ENCODE data around the gene RPP38.

RPP38 gene, protein sequence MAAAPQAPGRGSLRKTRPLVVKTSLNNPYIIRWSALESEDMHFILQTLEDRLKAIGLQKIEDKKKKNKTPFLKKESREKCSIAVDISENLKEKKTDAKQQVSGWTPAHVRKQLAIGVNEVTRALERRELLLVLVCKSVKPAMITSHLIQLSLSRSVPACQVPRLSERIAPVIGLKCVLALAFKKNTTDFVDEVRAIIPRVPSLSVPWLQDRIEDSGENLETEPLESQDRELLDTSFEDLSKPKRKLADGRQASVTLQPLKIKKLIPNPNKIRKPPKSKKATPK

DNA sequence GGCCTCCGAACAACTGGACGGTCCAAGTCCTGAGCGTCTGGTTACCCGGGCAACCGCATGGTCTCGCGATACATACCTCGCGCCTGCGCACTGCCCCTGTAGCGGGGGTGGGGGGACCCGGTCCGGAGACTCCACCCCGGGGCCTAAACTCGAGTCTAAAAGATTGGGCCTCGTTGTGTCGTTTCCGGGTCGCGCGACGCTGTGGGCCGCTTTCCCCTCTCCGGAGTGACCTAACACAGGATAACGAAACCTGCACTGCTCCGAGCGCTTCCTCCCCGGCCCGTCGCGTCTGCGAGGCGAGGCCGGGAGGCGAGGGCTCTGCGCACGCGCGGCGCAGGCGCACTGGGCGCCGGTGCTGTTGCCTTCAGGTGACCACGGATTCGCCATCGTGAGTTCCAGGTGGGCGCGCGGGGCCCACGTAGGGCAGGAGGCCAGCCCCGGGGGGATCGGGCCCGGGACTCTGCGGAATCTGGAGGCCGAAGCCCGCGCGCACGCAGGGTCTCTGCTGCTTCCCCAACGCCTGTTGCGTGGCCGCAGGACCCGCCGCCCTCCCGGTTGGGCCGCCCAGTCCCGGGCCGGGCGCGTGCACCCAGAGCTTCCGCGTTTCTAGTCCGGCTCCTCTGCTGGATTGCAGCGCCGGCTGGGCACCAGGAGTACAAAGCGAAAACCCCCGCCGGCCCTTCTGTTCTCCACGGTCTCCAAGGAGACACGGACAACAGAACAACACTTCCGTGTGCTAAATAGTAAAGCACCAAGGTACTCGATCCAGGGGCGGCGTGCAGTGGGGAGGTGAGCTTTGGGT is at the start of gene RPP38:
Gene RPP38 (plus strand): TSS at position 345 of the 802 bp plus-strand sequence. CDS start 5,960 bp downstream, outside the sequence.
- peak within 1 kb of the TSS; percentile 88 for H3K4me3 ChIP-seq (ENCODE audit: control insufficient read depth, low read depth, low read length)
- DNase-seq (ENCODE audit: low read depth): peak; percentile 94
- TF ChIP-seq, protein P1, sequence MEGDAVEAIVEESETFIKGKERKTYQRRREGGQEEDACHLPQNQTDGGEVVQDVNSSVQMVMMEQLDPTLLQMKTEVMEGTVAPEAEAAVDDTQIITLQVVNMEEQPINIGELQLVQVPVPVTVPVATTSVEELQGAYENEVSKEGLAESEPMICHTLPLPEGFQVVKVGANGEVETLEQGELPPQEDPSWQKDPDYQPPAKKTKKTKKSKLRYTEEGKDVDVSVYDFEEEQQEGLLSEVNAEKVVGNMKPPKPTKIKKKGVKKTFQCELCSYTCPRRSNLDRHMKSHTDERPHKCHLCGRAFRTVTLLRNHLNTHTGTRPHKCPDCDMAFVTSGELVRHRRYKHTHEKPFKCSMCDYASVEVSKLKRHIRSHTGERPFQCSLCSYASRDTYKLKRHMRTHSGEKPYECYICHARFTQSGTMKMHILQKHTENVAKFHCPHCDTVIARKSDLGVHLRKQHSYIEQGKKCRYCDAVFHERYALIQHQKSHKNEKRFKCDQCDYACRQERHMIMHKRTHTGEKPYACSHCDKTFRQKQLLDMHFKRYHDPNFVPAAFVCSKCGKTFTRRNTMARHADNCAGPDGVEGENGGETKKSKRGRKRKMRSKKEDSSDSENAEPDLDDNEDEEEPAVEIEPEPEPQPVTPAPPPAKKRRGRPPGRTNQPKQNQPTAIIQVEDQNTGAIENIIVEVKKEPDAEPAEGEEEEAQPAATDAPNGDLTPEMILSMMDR (conservative IDR thresholded peaks at IDR 0.05; ENCODE audit: control insufficient read depth, insufficient read depth, low read depth, low read length): no peak

DNA sequence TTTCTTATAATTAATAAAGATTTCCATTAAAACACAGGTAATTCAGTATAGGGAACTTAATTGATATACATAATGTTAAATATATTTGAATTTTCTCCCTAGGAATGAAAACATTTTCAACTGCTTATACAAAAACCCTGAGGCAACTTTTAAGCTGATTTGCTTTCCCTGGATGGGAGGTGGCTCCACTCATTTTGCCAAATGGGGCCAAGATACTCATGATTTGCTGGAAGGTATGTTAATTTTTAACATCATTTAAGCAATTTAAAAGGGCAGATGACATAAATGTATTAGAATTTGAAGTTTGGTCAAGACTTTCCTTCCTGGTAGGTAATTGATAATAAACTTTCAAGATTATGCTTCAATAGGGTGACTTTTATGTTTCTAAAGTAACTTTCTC is 47.6 kb upstream of the RPP38 start:
- no peak for DNase-seq (ENCODE audit: low read depth)
- TF ChIP-seq, protein P1 (conservative IDR thresholded peaks at IDR 0.05; ENCODE audit: control insufficient read depth, insufficient read depth, low read depth, low read length): no peak
- no peak overlapping the region for H3K4me3 ChIP-seq (ENCODE audit: control insufficient read depth, low read depth, low read length)

DNA sequence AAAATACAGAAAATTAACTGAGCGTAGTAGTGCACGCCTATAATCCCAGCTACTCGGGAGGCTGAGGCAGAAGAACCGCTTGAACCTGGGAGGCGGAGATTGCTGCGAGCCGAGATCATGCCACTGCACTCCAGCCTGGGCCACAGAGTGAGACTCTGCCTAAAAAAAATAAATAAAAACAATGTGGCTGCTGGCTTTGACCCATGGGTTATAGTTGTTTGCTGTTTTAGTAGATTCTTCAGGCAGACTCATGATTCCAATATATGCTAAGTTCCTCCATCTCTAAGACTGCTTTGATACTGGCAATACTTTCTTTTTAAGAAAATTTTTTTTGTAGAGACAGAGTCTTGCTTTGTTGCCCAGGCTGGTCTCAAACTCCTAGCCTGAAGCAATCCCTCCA is 45.0 kb upstream of the RPP38 start:
- TF ChIP-seq, protein P1 (conservative IDR thresholded peaks at IDR 0.05; ENCODE audit: control insufficient read depth, insufficient read depth, low read depth, low read length): no peak
- H3K4me3 ChIP-seq (ENCODE audit: control insufficient read depth, low read depth, low read length): no peak overlapping the region
- DNase-seq (ENCODE audit: low read depth): no peak

DNA sequence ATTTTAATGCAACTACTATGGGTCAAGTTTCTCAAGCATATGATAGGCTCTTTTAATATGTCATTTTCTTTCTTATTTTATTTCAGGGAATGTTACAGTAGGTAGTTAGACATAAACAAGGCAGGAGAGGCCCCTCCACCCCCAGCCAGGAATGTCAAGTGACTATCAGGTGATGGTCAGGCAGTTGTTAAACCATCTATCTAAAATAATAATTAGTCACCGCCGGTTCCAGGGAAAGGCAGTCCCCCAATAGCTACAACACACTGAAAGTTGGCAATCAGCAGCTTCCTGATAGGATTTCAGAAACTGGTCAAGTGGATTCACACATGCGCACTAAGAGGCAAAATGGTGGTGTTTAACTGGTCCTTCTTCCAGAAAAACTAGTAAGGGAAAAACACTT is 44.1 kb upstream of the RPP38 start:
- TF ChIP-seq, protein P1 (conservative IDR thresholded peaks at IDR 0.05; ENCODE audit: control insufficient read depth, insufficient read depth, low read depth, low read length): no peak
- DNase-seq (ENCODE audit: low read depth): no peak
- H3K4me3 ChIP-seq (ENCODE audit: control insufficient read depth, low read depth, low read length): no peak overlapping the region

DNA sequence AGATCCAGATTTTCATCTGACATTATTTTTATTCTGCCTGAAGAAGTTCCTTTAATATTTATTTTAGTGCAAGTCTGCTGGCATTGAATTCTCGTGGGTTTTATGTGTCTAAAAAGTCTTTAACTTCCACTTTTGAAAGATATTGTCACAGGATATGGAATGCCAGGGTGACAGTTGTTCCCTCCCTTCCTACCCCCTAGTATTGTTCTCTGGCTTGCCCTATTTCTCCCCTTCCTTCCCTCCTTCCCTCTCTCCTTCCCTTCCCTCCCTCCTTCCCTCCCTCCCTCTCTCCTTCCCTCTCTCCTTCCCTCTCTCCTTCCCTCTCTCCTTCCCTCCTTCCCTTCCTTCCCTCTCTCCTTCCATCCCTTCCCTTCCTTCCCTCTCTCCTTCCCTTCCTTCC is 38.5 kb upstream of the RPP38 start:
- DNase-seq (ENCODE audit: low read depth): no peak
- TF ChIP-seq, protein P1 (conservative IDR thresholded peaks at IDR 0.05; ENCODE audit: control insufficient read depth, insufficient read depth, low read depth, low read length): no peak
- H3K4me3 ChIP-seq (ENCODE audit: control insufficient read depth, low read depth, low read length): no peak overlapping the region

DNA sequence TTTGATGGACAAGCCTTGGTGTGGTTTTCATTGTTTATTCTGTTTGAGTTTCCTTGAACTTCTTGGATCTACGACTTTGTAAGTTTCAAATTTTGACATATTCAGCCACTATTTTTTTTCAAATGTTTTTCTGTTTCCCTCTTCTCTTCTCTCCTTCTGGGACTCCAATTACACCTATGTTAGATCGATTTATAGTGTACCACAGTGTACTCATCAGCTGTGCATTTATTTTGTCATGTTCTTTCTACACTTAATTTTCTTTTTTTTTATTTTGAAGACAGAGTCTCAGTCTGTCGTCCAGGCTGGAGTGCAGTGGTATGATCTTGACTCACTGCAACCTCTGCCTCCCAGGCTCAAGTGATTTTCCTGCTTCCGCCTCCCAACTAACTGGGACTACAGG is 37.2 kb upstream of the RPP38 start:
- no peak overlapping the region for H3K4me3 ChIP-seq (ENCODE audit: control insufficient read depth, low read depth, low read length)
- DNase-seq (ENCODE audit: low read depth): no peak
- TF ChIP-seq, protein P1 (conservative IDR thresholded peaks at IDR 0.05; ENCODE audit: control insufficient read depth, insufficient read depth, low read depth, low read length): no peak
